ENCODE measurements around the gene RBL1. TPM values are rescaled to one million over a fixed set of nuclear protein-coding genes. Genes with fewer than 3 reads are reported as not detected.

The RBL1 gene
- total RNA-seq, 1 donor from 2014 or later, result 9.0 TPM

DNA sequence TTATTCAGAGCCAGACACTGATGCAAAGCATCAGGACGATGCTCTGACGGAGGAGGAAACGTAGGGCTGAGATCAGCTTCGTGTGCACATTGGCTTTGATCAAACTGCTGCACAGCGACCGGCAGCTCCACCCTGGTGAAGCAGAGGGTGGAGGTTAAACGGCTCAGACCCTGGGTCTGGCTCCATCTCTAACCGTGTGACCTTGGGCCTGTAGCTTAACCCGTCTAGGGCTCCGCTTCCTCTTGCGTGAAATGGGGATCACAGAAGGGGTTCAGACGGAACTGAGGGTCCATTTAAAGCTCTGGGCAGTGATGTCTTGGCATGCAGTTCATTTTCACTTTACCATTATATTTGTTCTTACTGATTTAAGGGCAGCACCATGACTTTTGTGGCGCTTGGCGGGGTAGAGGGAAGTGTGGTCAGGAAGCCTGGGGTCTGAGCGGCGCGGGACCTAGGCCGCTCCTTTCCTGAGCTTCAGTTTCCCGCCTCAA, 644 bp downstream of the RBL1 start:
- Mint-ChIP-seq H3K9me3 (no peaks in the 10 kb centered on the region), H3K36me3 (no peaks in the 10 kb centered on the region), H3K4me1 (peaks cover 11% of the 10 kb centered on the region), H3K27ac (peak overlapping the region; percentile 27), H3K4me3 (peak overlapping the region; percentile 100), H3K27me3 (ENCODE audit: low read depth) (no peaks in the 10 kb centered on the region)
- no peak for DNase-seq (ENCODE audit: low spot score in 2 of 2, unreplicated experiment in 2 of 2)
- TF ChIP-seq, protein P1, sequence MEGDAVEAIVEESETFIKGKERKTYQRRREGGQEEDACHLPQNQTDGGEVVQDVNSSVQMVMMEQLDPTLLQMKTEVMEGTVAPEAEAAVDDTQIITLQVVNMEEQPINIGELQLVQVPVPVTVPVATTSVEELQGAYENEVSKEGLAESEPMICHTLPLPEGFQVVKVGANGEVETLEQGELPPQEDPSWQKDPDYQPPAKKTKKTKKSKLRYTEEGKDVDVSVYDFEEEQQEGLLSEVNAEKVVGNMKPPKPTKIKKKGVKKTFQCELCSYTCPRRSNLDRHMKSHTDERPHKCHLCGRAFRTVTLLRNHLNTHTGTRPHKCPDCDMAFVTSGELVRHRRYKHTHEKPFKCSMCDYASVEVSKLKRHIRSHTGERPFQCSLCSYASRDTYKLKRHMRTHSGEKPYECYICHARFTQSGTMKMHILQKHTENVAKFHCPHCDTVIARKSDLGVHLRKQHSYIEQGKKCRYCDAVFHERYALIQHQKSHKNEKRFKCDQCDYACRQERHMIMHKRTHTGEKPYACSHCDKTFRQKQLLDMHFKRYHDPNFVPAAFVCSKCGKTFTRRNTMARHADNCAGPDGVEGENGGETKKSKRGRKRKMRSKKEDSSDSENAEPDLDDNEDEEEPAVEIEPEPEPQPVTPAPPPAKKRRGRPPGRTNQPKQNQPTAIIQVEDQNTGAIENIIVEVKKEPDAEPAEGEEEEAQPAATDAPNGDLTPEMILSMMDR (IDR thresholded peaks at IDR 0.05; ENCODE audit: unreplicated experiment), result no peak

DNA sequence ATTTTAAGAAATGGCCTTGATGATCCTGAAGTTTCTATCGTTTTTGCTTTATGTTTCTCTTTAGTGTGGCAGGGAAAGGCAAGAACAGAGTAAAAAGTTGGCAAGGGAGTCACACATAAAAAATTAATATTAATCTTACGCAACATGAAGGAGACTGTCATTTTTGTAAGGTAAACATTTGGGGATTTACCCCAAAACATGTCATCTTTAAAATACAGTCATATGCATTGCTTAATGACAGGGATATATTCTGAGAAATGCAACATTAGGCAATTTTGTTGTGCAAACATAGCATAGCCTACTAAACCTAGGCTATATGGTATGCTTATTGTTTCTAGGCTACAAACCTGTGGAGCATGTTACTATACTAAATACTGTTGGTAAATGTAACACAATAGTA, 5.4 kb downstream of the RBL1 start:
- no peaks in the 10 kb centered on the region for H3K9me3 Mint-ChIP-seq
- no peak overlapping the region for H3K27ac Mint-ChIP-seq
- H3K4me3 Mint-ChIP-seq, result no peak overlapping the region
- H3K27me3 Mint-ChIP-seq (ENCODE audit: low read depth), result no peaks in the 10 kb centered on the region
- TF ChIP-seq, protein P1 (IDR thresholded peaks at IDR 0.05; ENCODE audit: unreplicated experiment), result no peak
- peaks cover 3% of the 10 kb centered on the region for H3K36me3 Mint-ChIP-seq
- peaks cover 8% of the 10 kb centered on the region for H3K4me1 Mint-ChIP-seq
- no peak for DNase-seq (ENCODE audit: low spot score in 2 of 2, unreplicated experiment in 2 of 2)

DNA sequence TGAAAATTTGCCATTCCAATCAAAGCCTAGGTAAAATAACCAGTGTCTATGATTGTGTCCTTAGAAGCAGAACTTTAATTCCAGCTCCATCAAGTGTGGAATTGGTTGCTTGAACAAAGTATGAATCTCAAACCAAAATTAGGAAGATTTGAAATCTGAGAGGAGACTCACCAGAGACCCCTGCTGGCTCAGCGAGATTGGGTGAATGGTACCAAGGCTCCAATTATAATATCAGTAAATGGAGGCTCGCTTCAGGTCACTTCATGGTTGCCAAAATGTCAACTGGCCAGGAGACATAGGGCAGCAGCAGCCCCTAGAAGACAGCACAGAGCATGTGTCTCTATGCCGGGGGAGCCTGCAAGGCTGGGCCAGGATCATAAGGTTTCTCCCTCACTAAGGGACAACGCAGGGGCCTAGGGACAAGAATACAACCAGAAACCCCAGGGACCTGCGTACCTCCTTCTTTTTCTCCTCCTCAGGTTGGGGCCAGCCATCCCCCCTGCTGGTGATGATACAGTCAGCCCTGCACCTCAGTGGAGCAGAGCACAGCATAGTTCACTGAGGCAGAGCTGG, 14.0 kb downstream of the RBL1 start:
- TF ChIP-seq, protein P1 (IDR thresholded peaks at IDR 0.05; ENCODE audit: unreplicated experiment), result peak; percentile 29
- H3K27ac Mint-ChIP-seq, result no peak overlapping the region

DNA sequence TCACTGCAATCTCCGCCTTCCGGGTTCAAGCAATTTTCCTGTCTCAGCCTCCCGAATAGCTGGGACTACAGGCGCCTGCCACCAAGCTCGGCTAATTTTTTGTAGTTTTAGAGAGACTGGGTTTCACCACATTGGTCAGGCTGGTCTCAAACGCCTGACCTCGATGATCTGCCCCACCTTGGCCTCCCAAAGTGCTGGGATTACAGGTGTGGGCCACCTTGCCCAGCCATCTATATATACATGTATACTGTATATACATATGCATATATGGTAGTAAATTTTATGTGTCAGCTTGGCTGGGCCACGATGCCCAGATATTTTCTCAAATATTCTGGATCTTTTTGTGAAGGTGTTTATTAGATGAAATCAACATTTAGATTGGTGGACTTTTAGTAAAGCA, 18.8 kb downstream of the RBL1 start:
- no peaks in the 10 kb centered on the region for H3K4me1 Mint-ChIP-seq
- TF ChIP-seq, protein P1 (IDR thresholded peaks at IDR 0.05; ENCODE audit: unreplicated experiment), result no peak
- H3K27ac Mint-ChIP-seq, result no peak overlapping the region
- no peak overlapping the region for H3K4me3 Mint-ChIP-seq
- H3K36me3 Mint-ChIP-seq, result peaks cover 12% of the 10 kb centered on the region
- H3K27me3 Mint-ChIP-seq (ENCODE audit: low read depth), result no peaks in the 10 kb centered on the region
- no peak for DNase-seq (ENCODE audit: low spot score in 2 of 2, unreplicated experiment in 2 of 2)
- no peaks in the 10 kb centered on the region for H3K9me3 Mint-ChIP-seq

More for the DNA sequence above, 14.0 kb downstream of the RBL1 start:
- Mint-ChIP-seq H3K4me3 (no peak overlapping the region), H3K36me3 (peaks cover 13% of the 10 kb centered on the region), H3K27me3 (ENCODE audit: low read depth) (no peaks in the 10 kb centered on the region), H3K9me3 (no peaks in the 10 kb centered on the region), H3K4me1 (no peaks in the 10 kb centered on the region)
- no peak for DNase-seq (ENCODE audit: low spot score in 2 of 2, unreplicated experiment in 2 of 2)

DNA sequence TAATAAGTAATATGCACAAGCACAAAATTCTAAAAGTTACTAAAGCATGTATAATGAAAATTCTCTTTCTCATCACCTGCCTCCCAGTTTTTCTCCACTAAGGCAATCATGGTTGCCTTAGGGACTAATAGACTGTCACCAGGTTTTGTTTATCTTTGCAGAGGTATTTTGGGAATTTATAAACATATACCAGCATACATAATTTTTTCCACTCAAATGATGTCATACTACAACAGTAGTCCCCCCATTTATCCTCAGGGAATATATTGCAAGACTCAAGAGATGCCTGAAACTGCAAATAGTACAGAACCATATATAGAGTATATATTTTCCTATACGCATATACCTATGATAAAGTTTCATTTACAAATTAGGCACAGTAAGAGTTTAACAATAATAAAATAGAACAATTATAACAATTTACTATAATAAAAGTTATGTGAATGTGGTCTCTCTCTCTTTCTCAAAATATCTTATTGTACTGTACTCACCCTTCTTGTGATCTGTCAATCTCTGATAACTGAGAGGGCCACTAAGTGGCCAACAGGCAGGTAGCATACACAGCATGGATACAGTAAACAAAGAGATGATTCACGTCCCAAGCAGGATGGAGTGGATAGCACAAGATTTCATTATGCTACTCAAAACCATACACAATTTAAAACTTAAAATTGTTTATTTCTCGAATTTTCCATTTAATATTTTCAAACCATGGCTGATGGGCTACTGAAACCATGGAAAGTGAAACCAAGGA, 19.7 kb downstream of the RBL1 start:
- H3K4me1 Mint-ChIP-seq, result no peaks in the 10 kb centered on the region
- H3K36me3 Mint-ChIP-seq, result peaks cover 16% of the 10 kb centered on the region
- H3K4me3 Mint-ChIP-seq, result no peak overlapping the region
- TF ChIP-seq, protein P1 (IDR thresholded peaks at IDR 0.05; ENCODE audit: unreplicated experiment), result no peak
- H3K27me3 Mint-ChIP-seq (ENCODE audit: low read depth), result no peaks in the 10 kb centered on the region
- no peaks in the 10 kb centered on the region for H3K9me3 Mint-ChIP-seq
- no peak for DNase-seq (ENCODE audit: low spot score in 2 of 2, unreplicated experiment in 2 of 2)
- no peak overlapping the region for H3K27ac Mint-ChIP-seq
